22Rv1 (cell line): ENCODE data around the gene MLLT3.

Experiments
- CTCF ChIP-seq: fragments of 450-650 bp; IDR thresholded peaks from 2 replicates; pipeline ENCODE4 v1.5.1; 2017; ENCODE audit warnings: mild to moderate bottlenecking
- ZFX ChIP-seq: fragments of 450-650 bp; IDR thresholded peaks from 2 replicates; pipeline ENCODE4 v1.6.1; 2017; ENCODE audit warnings: antibody characterized with exemption, borderline replicate concordance

- TF ChIP-seq CTCF (no peak), ZFX (no peak)
These were observed 18.3 kb upstream of the MLLT3 start for GRCh38 chr9:20640331-20641187.
